Thyroid gland (tissue), 4 donors: Measurements from ENCODE around the gene DTX3L.

Experiments
- POLR2A ChIP-seq, 2 donors: fragments of 450-650 bp; IDR thresholded peaks; one replicate each; pipeline ENCODE4 v1.6.1; 2017; ENCODE audit warnings: antibody characterized with exemption in 2 of 2, mild to moderate bottlenecking in 2 of 2, moderate library complexity in 1 of 2
- TF ChIP-seq, protein P1 (sequence below), 6 experiments: fragments of 200-600 bp in 3 of 6; fragments of 450-650 bp in 3 of 6; sonication (generic) in 3 of 6; IDR thresholded peaks; one replicate each; pipeline ENCODE4 v1.5.1; 2016 to 2019; ENCODE audit warnings: antibody characterized with exemption in 6 of 6, mild to moderate bottlenecking in 2 of 6, inconsistent platforms in 1 of 6, moderate library complexity in 1 of 6

DNA sequence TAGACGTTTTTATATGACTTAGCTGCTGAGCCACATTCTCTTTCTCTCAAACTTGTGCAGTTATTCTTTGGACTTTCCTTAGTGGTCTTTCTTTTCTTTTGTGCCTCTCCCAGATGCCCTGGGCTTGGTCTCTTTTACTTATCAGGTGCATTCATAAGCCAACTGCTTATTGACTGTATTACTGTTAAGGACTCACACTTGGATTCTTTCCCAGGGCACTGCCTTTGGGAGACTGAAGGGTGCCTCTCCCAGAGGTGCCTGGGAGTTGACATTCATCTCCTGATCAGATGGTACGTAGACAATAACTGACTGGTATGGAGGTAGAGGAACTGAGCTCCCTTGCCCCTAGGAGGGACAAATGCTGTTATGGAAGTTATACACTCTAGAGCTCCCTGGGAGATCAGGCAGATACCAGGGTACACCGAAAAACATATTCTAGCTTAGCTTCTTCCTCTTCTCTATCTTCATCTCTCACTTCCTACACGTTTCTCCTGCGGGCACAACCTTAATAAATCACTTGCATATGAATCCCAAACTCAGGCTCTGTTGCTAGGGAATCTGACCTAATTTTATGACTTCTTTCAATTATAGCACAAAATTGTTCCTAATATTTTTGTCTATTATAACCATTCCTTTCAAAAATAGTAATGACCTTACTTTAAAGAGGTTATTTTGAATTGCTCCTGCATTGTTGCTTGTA is 38.0 kb downstream of the DTX3L start:
- TF ChIP-seq, protein P1, sequence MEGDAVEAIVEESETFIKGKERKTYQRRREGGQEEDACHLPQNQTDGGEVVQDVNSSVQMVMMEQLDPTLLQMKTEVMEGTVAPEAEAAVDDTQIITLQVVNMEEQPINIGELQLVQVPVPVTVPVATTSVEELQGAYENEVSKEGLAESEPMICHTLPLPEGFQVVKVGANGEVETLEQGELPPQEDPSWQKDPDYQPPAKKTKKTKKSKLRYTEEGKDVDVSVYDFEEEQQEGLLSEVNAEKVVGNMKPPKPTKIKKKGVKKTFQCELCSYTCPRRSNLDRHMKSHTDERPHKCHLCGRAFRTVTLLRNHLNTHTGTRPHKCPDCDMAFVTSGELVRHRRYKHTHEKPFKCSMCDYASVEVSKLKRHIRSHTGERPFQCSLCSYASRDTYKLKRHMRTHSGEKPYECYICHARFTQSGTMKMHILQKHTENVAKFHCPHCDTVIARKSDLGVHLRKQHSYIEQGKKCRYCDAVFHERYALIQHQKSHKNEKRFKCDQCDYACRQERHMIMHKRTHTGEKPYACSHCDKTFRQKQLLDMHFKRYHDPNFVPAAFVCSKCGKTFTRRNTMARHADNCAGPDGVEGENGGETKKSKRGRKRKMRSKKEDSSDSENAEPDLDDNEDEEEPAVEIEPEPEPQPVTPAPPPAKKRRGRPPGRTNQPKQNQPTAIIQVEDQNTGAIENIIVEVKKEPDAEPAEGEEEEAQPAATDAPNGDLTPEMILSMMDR (IDR thresholded peaks at IDR 0.05) = no peak
- no peak for TF ChIP-seq POLR2A (IDR thresholded peaks at IDR 0.05)
